ENCODE measurements around the gene MPZL2. TPM values are rescaled to one million over a fixed set of nuclear protein-coding genes. Genes with fewer than 3 reads are reported as not detected.

MPZL2 gene
- total RNA-seq, 1 experiment from 2014 or later, result 1.8 TPM

GRCh38 chr11:118312328-118312727 is 48.2 kb upstream of the MPZL2 start:
- DNase-seq (ENCODE audit: low read depth, low spot score), result no peak
- Histone ChIP-seq H3K4me3 (ENCODE audit: low read depth in 2 of 2, low read length in 2 of 2) (no peak overlapping the region), H3K27ac (ENCODE audit: low read length) (no peak overlapping the region), H3K4me1 (ENCODE audit: control insufficient read depth, insufficient read depth, low read length) (peaks cover 8% of the 10 kb centered on the region), H3K36me3 (ENCODE audit: control insufficient read depth, insufficient read depth, low read length) (no peaks in the 10 kb centered on the region), H3K9me3 (ENCODE audit: control insufficient read depth, insufficient read depth, low read depth, low read length) (no peaks in the 10 kb centered on the region), H3K27me3 (ENCODE audit: control insufficient read depth, insufficient read depth, low read length) (peaks cover 18% of the 10 kb centered on the region)
- no peak for TF ChIP-seq SIN3A (IDR thresholded peaks at IDR 0.05; ENCODE audit: borderline replicate concordance, insufficient read depth, low read depth, low read length)
- no peak for ATAC-seq
- POLR2A ChIA-PET, result no interaction called here
- BruUV-seq (replicated peaks), result no TSS peak
- intact Hi-C loops (cut with micrococcal nuclease; ENCODE audit: unreplicated experiment) (no loop called here), in situ Hi-C loops (cut with HindIII; ENCODE audit: low pct_unique_long_range_greater_than_20kb, low sequenced_read_pairs) (no loop called here)
- CTCF ChIA-PET, result no interaction called here

GRCh38 chr11:118311518-118311917 is 47.4 kb upstream of the MPZL2 start:
- DNase-seq (ENCODE audit: low read depth, low spot score) (no peak), ATAC-seq (no peak)
- no peak overlapping the region for H3K4me3 ChIP-seq (ENCODE audit: low read depth in 2 of 2, low read length in 2 of 2)
- peaks cover 18% of the 10 kb centered on the region for H3K27me3 ChIP-seq (ENCODE audit: control insufficient read depth, insufficient read depth, low read length)
- no peak for TF ChIP-seq CTCF (IDR thresholded peaks at IDR 0.05)
- no peak for TF ChIP-seq TCF7L2 (IDR thresholded peaks at IDR 0.05; ENCODE audit: low read depth, low read length)
- TF ChIP-seq REST (IDR thresholded peaks at IDR 0.05; ENCODE audit: insufficient read depth in 1 of 2, low read depth in 2 of 2, low read length in 1 of 2), result no peak
- no peak for TF ChIP-seq SIN3A (IDR thresholded peaks at IDR 0.05; ENCODE audit: borderline replicate concordance, insufficient read depth, low read depth, low read length)
- TF ChIP-seq POLR2AphosphoS5 (IDR thresholded peaks at IDR 0.05; ENCODE audit: low read depth, low read length), result no peak
- POLR2A ChIA-PET, result no interaction called here
- no TSS peak for BruUV-seq (replicated peaks)
- H3K4me1 ChIP-seq (ENCODE audit: control insufficient read depth, insufficient read depth, low read length), result peaks cover 5% of the 10 kb centered on the region
- H3K36me3 ChIP-seq (ENCODE audit: control insufficient read depth, insufficient read depth, low read length), result no peaks in the 10 kb centered on the region
- intact Hi-C loops (cut with micrococcal nuclease; ENCODE audit: unreplicated experiment) (no loop called here), in situ Hi-C loops (cut with HindIII; ENCODE audit: low pct_unique_long_range_greater_than_20kb, low sequenced_read_pairs) (no loop called here)
- no peak overlapping the region for H3K27ac ChIP-seq (ENCODE audit: low read length)
- CTCF ChIA-PET, result no interaction called here
- H3K9me3 ChIP-seq (ENCODE audit: control insufficient read depth, insufficient read depth, low read depth, low read length), result no peaks in the 10 kb centered on the region

- DNase-seq (ENCODE audit: low read depth, low spot score), result no peak
- H3K4me3 ChIP-seq (ENCODE audit: low read depth in 2 of 2, low read length in 2 of 2), result no peak overlapping the region
- POLR2A ChIA-PET, result no interaction called here
- in situ Hi-C loops (cut with HindIII; ENCODE audit: low pct_unique_long_range_greater_than_20kb, low sequenced_read_pairs) (no loop called here), intact Hi-C loops (cut with micrococcal nuclease; ENCODE audit: unreplicated experiment) (no loop called here)
- no TSS peak for BruUV-seq (replicated peaks)
- no peak for TF ChIP-seq POLR2AphosphoS5 (IDR thresholded peaks at IDR 0.05; ENCODE audit: low read depth, low read length)
- no peak for TF ChIP-seq TCF7L2 (IDR thresholded peaks at IDR 0.05; ENCODE audit: low read depth, low read length)
- no peak for TF ChIP-seq SIN3A (IDR thresholded peaks at IDR 0.05; ENCODE audit: borderline replicate concordance, insufficient read depth, low read depth, low read length)
- TF ChIP-seq CTCF (IDR thresholded peaks at IDR 0.05), result no peak
- TF ChIP-seq REST (IDR thresholded peaks at IDR 0.05; ENCODE audit: insufficient read depth in 1 of 2, low read depth in 2 of 2, low read length in 1 of 2), result no peak
- H3K27me3 ChIP-seq (ENCODE audit: control insufficient read depth, insufficient read depth, low read length), result peaks cover 18% of the 10 kb centered on the region
- H3K36me3 ChIP-seq (ENCODE audit: control insufficient read depth, insufficient read depth, low read length), result no peaks in the 10 kb centered on the region
- no peak overlapping the region for H3K27ac ChIP-seq (ENCODE audit: low read length)
- CTCF ChIA-PET, result no interaction called here
- no peaks in the 10 kb centered on the region for H3K9me3 ChIP-seq (ENCODE audit: control insufficient read depth, insufficient read depth, low read depth, low read length)
- ATAC-seq, result no peak
- H3K4me1 ChIP-seq (ENCODE audit: control insufficient read depth, insufficient read depth, low read length), result no peaks in the 10 kb centered on the region
Observed at GRCh38 chr11:118310781-118311485, 46.8 kb upstream of the MPZL2 start.

Data from Panc1 (cell line).